HS-27A (cell line): Measurements from ENCODE around the gene MANEAL.
A peak's percentile ranks its signal among the peaks of the same experiment; 100 is the strongest.

Experiments
- DNase-seq: peaks from one replicate; pipeline ENCODE4 v3.0.0-alpha.2; 2012; ENCODE audit warnings: low read depth, missing footprints

The MANEAL gene

DNA sequence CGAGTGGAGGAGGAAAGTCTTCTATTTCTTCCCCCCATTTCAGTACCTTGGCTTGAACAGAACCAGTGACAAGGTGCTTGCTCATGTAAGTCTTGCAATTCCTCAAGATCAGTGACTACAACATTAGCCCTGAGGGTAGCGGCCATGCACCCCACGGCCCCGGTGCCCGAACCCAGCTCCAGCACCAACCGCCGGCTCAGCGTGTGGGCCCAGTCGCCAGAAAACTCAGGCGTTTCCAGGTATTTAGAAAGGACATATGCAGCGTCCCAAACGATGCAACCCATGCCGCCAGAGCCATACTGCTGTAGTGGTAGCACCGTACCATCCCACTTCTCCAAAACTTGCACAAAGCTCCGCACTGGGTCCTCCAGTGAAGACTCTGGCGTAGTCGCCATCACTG, 11.2 kb upstream of the MANEAL start:
- DNase-seq = no peak

DNA sequence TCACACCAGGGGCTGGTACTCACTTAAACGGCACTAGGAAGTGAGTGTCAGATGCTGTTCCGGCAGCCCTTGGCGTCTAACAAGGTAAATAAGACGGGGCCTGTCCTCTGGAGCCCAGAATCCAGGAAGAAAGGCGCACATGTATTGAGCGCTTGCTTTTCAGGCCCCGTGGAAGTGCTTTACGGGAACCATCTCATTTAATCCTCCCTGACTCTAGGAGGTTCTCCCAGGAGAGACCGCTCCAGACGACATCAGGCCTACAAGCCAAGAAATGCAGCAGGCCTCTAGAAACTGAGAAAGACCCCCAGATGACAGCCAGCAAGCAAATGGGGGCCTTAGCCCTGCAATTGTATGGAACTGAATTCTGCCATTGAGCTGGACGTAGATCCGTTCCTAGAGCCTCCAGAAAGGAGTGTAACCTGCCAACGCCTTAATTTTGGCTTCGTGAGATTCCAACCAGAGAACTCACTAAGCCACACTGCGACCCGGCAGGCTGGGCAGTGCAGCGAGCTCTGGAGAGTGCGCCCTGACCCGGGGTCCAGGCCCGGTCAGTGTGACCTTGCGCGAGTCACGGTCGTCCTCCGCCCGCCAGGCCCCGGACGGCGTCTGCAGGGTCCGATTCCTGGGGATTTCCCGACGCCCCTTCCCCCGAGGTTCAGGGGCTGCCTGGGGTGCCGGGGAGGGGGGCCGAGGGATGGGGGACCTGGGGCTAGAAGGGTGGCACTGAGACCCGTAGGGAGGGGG, 532 bp upstream of the MANEAL start:
- no peak for DNase-seq

DNA sequence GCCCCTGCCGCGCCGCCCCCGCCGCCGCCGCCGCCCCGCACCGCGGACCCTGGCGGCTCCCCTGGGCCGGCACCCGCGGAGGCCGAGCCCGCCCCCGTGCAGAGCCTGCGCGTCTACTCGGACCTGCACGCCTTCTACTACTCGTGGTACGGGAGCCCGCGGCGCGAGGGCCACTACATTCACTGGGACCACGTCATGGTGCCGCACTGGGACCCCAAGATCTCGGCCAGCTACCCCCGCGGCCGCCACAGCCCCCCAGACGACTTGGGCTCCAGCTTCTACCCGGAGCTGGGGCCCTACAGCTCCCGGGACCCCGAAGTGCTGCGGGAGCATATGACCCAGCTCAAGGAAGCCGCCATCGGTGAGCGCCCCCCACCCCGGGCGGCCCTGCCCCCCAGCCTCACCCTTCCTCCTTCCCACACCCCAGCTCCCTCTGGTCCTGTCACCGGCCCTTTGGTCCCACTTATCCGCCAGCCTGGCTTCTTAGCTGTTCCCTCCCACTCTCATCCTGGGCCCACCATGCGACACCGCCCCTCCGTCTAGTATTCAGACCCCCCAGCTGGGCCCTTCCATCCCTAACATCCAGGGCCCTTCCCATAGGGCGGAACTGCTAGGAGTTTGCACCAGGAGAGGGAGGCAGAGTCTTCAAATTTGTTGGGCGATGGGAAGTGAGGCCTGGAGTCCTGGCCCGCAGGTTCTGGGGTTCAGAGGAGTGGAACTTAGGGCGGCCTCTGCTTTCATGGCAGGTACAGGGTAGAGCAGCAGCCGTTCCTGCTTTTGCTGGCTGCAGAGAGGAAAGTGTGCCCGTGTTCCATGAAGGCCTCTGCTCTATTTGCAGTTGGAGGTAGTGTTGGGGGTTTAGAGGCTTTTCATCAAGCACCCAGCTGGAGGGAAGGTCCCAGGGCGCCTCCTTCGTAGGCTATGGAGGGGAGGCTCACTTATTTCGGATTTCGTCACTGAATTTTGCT, 1.0 kb downstream of the MANEAL start:
- no peak for DNase-seq

DNA sequence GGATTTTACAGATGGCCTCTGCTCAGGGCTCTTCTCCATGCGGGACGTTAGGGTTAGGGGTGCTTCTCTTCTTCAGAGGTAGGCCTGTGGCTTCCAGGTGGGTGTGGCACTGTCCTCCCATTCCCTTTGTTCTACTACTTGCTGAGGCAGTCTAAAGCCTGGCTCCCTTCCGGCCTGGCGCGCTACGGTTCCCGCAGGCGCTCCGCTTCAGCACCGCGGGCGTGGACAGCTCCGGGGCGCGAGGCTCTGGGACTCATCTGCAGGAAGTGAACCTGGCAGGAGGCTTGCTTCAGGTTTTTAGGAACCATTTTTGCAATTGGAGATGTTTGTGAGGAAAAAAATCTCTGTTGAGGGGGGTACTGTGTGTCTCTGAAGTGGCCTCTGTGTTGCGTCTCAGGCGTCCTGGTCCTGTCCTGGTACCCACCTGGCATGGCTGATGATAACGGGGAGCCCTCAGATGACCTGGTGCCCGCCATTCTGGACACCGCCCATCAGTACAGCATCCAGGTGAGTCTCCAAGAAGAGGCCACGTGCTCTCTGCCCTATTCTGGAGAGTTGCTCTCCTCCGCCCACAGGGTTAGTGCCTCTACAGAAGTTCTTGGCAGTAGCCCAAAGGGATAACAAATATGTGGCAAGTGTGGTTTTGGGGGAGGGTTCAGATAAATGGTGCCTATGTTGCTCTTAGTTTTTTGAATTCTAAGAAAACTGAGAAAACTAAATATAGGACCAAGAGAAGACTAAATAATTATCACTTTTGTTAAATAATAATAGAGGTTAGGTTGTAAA, 1.9 kb downstream of the MANEAL start:
- DNase-seq = no peak

DNA sequence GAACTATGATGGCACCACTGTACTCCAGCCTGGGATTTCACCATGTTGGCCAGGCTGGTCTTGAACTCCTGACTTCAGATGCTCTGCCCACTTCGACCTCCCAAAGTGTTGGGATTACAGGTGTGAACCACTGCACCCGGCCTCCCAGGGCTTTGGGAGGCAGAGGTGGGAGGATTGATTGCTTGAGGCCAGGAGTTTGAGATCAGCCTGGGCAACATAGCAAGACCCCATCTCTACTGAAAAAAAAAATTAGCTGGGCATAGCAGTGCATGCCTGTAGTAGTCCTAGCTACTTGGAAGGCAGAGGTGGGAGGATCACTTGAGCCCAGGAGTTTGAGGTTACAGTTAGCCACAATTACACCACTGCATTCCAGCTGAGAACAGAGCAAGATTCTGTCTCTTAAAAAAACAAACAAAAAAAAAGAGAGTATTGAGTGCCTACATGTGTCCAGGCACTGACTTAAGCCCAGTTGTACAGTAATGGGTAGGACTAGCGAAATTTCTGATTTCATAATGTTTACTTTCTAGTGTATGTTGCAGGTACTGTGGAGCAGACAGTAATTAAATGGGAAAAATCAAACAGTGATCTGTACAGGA, 4.2 kb downstream of the MANEAL start:
- no peak for DNase-seq

DNA sequence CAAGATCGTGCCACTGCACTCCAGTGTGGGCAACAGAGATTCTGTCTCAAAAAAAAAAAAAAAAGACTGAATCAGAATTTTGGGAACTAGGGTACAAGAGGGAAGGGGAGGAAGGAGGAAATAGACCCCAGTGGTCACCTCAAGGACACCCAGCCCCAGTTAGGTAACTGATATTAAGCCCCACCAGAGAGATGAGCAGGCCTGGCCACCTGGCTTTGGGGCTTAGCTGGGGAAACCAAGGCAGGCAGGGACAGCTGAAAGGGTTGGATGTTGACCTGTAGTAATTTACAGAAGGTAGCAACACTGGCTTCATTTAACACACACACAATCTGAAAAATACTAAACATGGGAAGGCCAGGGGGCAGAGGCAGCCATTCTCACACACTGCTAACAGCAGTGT, 8.8 kb downstream of the MANEAL start:
- DNase-seq = no peak

DNA sequence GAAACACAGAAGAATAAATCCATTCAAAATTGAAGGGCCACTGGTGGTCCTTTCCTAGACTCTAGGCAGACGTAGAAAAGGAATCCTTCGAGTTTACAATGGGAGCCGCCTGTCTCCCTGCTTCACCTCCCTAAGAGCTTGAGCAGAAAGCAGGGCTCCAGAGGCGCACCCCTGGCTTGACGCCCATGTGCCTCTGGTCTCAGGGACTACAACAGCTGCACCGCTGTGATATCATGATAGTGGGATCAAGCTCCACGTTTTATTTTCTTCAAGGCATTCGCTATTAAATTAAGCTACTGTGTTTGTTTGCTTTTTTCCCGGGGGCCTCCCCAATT, 13.5 kb downstream of the MANEAL start:
- no peak for DNase-seq

DNA sequence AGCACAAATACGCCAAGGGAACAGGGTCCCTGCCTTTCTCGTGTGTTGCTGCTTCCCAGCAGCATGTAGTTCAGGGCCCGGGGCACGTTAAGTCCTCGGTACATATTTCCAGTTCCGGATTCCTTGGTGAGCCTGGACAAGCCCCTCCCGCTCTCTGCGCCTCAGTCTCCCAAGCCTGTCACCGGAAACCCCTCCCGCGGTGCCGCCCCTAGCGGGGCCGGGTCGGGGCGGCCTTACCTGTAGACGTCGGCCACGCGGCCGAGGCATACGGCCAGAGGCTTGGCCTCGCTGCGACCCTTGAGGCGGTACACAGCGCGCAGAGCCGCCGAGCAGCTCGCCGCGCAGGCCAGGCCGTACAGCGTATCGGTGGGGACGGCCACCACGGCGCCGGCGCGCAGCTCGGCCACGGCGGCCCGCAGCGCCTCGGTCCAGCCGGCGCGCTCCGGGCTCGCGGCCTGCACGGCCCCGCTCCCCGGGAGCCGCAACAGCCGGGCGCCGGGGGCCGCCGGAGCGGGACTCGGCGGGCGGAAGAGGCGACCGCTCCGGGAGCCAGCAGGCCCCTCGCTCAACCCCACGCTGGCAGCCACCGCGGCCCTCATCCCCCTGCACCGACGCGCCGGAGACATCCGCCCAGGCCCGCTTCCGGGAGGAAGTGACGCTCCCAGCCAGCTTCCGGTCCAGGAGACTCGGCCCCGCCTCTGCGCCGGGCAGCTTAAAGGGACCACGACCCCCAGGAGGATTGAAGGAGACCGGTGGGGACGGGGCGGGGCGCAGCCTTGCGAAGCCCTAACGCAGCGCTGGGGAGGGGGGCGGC, 14.1 kb downstream of the MANEAL start, which contains the start of the genes C1orf122 and YRDC:
Gene C1orf122 (plus strand): TSS at position 236 of the 814 bp plus-strand sequence. CDS start 615 bp downstream, outside the sequence.
Gene YRDC (minus strand): TSS at position 654 of the 814 bp plus-strand sequence. CDS start 28 bp downstream, at position 626.
- peak; percentile 77 for DNase-seq

DNA sequence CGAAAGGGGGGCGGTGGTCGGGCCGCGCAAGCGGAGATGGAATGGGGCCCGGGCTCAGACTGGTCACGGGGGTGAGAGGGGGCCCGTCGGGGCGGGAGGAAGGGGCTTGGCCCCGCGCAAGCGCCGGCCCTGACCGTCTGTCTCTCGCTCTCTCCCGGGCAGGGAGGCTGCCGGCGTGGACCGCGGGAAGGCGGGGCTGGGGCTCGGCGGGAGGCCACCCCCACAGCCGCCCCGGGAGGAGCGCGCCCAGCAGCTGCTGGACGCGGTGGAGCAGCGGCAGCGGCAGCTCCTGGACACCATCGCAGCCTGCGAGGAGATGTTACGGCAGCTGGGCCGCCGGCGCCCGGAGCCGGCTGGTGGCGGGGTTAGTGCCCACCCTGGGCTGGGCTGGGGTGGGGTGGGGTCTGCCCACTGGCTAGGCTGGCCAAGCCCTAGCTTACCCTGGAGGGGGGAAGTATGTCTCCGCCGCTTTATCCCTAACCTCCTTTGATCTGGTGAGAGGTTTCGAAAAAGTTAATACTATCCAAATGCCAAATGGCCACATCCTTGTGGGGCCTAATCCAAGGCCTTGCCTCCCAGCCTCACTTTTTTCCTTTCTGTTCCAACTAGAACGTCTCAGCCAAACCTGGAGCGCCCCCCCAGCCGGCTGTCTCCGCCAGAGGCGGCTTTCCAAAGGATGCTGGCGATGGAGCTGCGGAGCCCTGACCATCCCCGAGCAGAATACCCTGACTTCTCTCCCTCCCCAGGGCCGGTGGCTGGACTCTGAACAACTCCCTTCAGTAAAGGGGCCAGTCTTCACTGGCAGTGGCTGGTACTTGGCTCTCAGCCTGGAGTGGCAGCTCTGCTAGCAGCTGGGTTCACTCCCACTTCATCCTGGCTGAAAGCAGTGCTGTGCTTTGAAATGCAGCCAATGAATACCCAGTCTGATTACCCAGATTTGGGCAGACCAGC, 15.0 kb downstream of the MANEAL start:
- DNase-seq = peak; percentile 26

DNA sequence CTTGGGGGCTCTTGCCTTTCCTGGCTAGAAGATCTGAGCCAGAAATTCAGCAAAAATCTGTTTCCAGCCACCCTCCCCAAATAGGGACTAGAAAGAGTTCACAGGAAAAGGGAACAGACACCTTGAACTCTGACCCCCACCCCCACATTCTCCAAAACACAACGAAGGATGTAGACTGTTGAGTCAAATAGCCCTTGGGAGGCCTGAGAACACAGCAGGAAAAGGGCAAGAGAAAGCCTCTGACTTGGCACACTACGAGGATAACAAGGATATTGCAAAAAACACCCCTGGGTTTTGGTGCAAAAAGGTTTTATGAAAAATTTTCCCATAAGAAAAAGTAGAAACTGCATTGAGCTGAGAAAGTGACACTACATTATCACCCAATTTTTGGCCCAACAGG, 16.3 kb downstream of the MANEAL start:
- DNase-seq = no peak

DNA sequence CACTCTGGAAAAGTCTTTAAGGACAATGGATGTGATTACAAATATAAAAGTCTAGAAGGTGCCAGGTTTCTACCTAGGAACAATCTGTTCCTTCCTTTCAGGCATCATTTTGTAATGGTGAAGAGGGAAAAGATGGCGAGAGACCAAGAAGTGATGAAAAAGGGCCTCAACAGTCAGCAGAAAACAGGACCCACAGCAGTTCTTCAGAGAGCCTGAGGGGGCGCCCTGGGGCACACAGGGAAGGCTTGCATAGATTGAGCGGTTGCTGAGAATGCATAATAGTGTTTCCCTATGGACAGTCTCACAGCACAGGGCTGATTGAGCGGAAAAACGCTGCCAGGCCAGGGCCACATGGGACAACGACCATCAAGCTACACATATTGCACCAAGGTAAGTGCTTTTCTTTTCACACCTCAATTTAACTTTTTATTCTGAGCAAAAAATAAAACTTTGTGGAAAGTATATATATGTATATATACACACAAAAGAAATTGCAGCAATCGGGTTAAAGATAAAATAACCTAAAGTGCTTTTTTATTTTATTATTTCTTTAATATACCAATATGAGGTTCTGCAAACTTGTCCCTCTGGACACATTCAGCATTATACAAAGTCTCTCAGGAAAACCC, 17.5 kb downstream of the MANEAL start:
- DNase-seq = peak; percentile 39

DNA sequence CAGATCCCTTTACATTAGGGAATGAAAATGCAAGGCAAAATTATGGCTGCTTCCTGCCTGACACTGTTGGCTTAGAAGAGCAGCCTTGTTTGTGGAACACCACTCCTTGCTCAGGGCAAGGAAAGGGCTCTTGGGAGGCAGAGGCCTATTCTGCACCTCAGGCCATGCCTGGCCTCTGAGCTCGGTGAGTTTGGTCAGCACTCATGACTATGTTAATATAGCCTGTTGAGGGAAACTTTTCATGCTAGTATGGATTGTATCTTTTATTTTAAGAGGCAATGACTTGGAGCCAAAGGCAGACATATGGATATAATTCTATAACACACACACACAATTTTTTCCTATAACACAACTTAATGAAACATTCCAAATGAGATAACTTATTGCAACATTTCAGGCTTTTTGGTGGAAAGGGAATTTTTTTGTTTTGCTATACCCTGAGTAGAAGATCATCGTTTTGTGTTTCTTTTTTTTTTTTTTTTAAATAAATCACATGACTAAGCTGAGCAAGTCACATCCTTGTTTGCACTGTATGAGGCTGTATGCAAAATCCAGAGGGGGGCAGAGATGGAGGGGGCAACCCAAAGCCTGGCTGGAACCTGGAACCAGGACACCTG, 20.0 kb downstream of the MANEAL start:
- DNase-seq = no peak

DNA sequence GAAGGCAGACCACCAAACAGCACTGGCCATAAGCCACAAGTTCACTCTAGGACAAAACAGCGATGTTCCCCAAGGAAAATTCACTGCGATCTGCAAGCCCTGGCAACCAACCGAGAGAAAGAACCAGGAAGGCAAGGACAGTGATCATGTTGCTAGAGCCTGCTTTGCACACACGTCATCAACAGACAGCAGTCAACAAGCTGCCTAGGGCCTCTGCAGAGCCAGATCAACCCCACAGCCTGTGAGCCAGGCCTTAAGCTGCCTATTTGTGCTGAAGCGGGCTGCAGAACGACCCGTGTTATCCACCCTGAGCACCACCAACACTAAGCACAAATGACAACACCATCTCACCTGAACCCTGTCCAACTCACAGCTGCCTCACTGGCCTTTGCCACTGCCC, 20.6 kb downstream of the MANEAL start:
- DNase-seq = no peak

DNA sequence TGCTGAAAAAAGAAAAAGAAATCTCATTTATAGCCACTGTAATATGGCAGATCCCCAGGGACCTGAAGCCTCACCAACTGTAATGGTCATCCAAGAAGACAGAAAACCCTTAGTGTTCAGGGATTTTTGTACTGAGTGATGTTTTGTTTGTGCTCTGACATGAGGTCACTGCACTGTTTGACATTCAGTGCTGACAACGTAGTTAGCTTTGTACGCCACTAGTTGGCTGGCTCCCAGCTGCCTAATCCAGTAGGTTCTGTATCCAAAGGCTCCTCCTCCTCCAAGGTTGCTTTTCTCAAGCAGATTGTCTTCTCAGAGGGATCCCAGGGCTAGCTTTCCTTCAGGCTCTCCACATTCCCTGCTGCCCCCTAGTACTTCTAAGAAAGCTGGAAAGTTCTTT, 23.8 kb downstream of the MANEAL start:
- no peak for DNase-seq

DNA sequence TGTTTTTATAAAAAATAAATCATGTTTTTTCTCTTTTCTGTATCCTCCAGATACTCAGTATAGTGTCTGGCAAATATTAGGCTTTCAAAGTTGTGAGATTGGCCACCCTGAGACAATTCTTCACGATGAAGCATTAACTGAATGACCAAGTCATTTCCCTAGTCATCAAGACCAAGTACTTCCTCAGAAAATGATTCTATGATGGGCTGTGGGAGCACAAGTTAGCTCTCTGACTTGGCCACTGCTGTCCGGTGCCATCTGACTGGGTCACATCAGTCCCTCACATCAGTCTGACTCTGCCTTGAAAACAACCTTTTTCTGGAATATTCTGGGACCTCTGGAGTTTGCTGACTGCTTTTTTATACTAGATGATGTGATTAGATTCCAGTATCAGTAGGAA, 27.8 kb downstream of the MANEAL start:
- DNase-seq = no peak

DNA sequence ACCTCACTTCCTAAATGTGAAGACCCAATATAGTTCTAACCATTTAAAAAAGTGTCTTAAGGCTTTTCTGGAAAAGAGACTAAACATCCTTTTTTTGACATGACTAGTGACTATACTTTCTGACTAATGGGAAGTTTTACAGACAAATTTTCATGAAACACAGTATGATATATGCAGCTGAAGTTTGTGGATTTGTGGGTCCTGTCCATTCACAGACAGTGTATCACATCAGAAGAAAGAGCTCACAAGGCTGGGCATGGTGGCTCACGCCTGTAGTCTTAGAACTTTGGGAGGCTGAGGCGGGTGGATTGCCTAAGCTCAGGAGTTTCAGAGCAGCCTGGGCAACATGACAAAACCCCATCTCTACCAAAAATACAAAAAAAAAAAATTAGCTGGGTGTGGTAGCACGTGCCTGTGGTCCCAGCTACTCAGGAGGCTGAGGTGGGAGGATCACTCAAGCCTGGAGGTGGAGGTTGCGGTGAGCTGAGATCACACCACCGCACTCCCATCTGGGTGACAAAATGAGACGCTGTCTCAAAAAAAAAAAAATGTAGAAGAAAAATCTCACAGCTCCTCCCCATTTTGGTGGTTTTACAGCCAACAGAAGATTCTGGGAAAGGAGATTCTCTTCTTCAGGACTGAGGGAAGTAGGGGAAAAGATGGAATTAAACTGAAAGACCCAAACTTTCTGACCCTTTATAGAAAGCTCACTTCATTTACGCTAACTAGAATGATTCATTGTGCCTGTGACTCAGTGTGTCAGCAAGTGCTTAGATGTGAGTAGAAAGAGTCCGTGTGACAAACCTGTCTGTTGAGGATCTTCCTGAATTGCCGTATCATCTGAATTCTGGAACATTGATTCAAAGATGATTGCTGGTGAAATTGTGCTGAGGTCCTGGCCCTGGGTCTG, 29.5 kb downstream of the MANEAL start:
- no peak for DNase-seq

DNA sequence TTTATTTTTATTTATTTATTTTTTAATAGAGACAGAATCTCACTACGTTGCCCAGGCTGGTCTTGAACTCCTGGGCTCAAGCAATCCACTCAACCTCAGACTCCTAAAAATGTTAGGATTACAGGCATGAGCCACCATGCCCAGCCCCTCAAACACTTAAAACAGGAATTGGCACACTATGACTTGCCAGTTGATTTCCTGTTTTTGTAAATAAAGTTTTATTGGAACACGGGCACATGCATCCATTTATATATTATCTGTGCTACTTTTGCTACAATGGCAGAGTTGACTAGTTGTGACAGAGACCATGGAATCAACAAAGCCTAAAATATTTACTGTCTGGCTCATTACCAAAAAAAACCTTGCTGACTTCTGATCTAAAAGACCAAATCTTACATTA, 30.4 kb downstream of the MANEAL start:
- DNase-seq = no peak

DNA sequence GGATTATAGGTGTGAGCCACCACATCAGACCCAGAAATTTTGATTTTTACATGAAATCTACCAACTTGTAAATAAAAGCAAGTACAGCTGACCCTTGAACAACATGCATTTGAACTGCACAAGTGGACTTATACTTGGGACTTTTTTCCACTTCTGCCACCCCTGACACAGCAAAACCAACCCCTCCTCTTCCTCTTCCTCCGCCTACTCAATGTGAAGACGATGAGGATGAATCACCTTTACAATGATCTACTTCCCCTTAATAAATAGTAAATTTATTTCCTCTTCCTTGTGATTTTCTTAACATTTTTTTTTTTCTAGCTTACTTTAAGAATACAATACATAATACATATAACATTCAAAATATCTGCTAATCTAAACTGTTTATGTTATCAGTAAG, 31.9 kb downstream of the MANEAL start:
- no peak for DNase-seq
